ENCODE measurements around the gene XPR1.
"Not testable (repeated sequence)": the region's sequence is repeated elsewhere in the genome, so short reads cannot be mapped to it uniquely, and the experiment has no call there.

Gene XPR1

GRCh38 chr1:180724055-180724454 lies 92.2 kb downstream of the XPR1 start:
- DNase-seq: no peak

DNA sequence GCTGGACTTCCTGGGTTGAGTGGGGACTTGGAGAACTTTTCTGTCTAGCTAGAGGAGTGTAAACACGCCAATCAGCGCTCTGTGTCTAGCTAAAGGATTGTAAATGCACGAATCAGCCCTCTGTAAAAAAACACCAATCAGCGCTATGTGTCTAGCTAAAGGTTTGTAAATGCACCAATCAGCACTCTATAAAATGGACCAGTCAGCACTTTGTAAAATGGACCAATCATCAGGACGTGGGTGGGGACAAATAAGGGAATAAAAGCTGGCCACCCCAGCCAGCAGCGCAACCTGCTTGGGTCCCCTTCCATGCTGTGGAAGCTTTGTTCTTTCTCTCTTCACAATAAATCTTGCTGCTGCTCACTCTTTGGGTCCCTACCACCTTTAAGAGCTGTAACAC lies 94.2 kb downstream of the XPR1 start:
- DNase-seq: not testable (repeated sequence)

GRCh38 chr1:180727751-180728150 lies 95.9 kb downstream of the XPR1 start:
- not testable (repeated sequence) for DNase-seq

GRCh38 chr1:180728472-180729106 lies 96.8 kb downstream of the XPR1 start:
- no peak for DNase-seq

- no peak for DNase-seq
These were observed 99.3 kb downstream of the XPR1 start for GRCh38 chr1:180731131-180731530.

DNA sequence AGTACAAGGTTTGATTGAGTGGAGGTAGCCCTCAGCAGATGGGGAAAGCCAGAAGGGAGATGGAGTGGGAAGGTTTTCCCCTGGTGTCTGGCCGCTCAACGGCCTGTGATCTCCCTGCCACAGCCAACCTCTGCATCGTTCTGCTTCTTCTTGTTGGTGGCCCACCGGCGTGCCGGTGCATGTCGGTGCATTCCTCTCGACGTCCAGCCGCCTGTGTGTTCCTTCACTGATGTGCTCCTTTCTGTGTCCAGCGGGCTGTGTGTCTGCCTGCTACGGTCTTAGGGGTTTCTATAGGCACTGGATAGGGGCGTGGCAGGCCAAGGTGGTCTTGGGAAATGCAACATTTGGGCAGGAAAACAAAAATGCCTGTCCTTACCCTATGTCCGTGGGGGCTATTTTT lies 101.0 kb downstream of the XPR1 start:
- DNase-seq: no peak

DNA sequence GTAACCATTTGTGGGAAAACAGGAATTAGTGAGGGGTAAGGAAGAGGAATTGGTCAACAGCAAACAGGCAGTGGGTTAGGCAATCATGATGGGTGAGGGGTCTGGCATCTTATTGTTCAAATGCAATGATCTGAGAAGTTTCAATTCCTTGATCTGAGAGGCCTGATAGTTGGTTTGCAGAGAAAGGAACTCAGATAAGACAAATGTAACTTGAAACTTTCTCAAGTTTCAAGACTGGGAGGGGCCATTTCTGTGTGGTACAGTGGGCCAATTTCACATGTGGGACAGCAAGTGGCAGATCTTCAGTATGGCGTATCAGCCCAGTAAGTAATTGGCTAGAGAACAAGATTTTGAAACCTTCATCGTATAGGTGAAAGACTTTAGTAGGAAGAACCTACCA lies 102.5 kb downstream of the XPR1 start:
- no peak for DNase-seq

GRCh38 chr1:180742663-180743062 lies 110.8 kb downstream of the XPR1 start:
- no peak for DNase-seq

DNA sequence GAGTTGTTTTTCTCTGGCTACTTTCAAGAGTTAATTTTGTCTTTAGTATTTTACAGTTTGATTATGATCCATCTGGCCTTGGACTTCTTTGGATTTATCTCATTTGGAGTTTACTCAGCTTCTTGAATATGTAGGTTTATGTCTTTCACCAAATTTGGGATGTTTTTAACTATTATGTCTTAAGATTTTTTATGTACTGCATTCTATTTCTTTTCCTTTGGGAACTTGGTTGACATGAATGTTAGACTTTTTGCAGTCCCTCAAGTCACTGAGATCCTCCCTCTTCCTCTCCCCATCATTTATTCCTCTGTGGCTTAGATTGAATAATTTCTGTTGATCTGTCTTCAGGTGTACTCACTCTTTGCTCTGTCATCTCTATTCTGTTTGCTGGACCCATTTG lies 112.0 kb downstream of the XPR1 start:
- DNase-seq: no peak

GRCh38 chr1:180745098-180745497 lies 113.3 kb downstream of the XPR1 start:
- DNase-seq: no peak

DNA sequence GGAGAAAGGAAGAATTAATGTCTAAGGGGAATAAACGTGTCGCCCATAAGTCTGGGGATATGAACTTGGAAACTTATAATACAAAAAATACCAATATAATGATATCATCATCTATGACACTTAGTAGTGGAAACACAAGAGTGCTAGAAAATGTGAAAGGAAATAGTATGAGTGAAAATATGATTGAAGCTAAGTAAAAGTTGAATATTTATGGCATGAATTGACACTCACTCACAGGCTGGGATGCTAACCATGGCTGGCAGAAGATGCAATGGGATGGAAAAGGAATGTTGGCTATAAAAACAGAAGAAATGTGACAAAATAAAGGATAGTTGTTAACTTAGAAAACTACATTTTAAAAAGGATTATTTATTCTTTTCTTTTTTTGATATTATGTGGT lies 120.1 kb downstream of the XPR1 start:
- DNase-seq: no peak

DNA sequence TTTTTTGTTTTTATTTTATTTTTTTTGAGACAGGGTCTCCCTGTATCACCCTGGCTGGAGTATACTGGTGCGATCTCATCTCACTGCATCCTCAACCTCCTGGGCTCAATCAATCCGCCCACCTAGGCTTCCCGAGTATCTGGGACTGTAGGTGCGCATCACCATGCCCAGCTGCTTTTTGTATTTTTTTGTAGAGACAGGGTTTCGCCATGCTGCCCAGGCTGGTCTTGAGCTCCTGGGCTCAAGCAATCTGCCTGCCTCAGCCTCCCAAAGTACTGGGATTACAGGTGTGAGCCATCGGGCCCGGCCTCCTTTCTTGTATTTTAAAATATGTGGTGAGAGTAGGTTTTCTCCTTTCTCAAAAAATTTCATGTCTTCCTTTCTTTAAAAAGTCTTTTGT lies 122.6 kb downstream of the XPR1 start:
- no peak for DNase-seq

GRCh38 chr1:180757657-180758056 lies 125.8 kb downstream of the XPR1 start:
- DNase-seq: no peak

DNA sequence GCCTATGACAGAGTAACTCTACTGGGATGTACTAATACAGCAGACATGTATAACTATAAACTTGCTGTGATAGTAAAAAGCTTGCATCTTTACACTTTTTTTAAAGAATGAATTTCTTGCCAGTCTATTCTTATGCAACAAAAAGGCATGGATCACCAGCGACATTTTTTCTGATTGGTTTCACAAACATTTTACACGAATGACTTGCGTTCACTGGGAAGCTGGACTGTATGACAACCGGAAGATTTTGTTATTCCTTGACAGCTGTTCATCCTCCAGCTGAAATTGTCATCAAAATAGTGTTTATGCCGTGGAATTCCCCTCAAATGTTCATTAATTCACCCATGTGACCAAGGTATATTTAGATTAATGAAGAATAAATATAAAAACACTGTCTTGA lies 131.0 kb downstream of the XPR1 start:
- DNase-seq: no peak

GRCh38 chr1:180765151-180765550 lies 133.3 kb downstream of the XPR1 start:
- DNase-seq: no peak

GRCh38 chr1:180769889-180770288 lies 138.1 kb downstream of the XPR1 start:
- no peak for DNase-seq

DNA sequence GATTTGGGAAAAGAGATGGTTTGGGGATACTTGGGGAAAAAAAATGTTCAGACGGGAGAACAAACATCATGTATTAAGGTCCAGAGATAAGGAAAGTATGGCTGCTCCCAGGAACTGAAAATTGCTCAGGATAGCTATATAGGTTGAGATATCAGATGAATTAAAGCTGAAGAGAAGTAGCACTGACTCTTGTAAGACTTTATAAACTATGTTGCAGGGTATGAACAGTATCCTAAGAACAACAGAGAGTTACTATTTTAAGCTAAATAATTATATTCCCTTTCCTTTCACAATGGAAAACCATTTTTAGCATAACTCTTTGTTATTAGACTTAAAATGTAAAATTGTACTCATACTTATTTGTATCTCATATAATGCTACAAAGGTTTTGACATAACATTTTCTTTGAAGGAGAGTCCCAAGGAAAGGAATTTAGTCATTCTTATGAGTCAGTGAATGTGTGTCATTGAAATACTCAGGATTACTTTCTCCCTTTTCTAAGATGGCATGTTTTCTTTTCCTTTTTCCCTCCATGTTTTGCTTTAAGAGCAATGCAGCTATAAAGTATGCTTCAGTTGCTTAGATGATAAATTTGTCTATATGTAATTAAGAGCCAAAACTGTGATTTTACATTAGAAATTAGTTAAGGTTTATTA lies 141.5 kb downstream of the XPR1 start:
- DNase-seq: no peak

DNA sequence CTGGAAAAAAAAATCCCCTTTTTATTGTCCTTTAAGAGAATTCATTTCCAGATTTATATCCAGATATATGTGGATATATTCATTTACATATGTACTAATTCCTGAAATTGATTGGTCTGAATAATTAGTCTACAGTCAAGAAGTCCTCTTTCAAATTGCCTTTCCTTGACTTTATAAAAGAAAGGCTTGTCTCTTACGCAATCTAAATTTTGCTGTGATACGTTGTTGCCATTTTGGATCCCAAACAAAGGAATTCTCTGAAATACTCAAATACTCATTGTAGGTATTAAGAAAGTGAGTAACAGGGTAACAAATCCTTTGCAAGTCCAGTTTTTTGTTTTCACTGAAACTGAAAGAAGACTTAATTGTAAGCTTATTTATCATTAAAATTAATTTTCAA lies 144.0 kb downstream of the XPR1 start:
- no peak for DNase-seq

GRCh38 chr1:180777072-180777689 lies 145.4 kb downstream of the XPR1 start:
- no peak for DNase-seq

DNA sequence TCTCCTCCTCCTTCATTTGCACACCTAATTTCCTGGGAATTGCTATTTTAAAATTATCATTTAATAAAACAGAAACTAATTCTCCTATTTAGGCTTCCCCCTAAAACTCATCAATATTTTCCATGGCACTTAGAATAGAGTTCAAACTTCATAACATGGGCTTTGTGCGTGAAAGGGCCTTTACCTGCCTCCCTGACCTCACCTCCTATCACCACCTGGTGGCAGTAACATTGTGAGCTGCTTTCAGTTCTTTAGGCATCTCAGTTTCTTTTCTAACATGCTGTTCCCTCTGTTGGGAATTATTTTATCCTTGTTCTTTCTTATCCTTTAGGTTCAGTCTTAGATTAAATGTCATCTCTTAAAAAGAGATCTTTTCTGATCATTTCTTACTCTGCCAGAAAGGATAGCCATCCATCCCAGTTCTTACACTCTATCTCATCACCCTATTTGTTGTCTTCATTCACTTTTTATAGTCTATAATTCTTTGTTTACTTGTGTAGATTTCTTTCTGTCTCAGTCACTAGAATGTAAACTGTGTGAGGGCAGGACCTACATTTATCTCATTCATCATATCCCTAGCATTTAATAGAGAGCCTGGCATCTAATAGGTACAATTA lies 147.1 kb downstream of the XPR1 start:
- DNase-seq: no peak

DNA sequence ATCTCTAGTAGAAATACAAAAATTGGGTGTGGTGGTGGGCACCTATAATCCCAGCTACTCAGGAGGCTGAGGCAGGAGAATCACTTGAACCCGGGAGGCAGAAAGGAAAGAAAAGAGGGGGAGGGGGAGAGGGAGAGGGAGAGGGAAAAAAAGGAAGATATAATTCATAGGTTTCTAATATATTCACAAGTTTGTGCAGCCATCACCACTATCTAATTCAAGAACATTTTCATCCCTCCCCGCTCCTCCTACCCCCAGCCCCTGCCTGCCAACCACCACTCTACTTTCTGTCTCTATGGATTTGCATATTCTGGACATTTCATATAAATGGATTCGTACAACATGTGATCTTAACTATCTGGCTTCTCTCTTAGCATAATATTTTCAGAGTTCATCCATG lies 147.8 kb downstream of the XPR1 start:
- DNase-seq: no peak

DNA sequence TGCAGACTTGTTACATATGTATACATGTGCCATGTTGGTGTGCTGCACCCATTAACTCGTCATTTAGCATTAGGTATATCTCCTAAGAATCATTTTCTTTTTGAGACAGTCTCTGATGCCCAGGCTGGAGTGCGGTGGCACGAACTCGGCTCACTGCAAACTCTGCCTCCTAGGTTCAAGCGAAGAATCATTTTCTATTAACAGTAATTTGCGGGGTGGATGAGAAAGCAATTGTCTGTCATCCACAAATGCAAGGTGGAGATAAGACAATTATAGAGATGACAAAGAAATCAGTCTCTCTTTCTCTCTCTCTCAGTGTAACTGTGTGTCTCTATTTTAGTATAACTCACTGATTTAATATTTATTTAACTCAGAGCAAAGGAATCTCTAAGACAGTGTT lies 149.9 kb downstream of the XPR1 start:
- no peak for DNase-seq

- DNase-seq: no peak
These were observed 153.5 kb downstream of the XPR1 start for GRCh38 chr1:180785291-180785690.

DNA sequence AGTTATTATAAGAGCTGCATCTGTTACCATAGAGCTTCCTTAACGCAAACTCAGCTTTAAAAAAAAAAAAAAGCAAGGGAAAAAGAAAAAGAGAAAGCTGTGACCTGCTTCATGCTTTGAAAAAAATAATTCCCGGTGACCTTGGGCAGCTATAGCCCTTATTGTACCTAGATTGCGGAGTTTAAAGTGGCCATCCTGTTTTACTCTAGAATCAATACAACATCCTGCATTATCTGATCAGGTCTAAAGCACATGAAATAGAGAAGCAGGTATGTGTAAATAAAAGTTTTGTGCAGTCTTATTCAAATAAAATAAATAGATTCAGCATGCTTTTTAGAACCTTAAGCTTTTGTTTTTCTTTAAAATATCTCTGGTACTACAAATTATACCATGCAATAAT lies 154.1 kb downstream of the XPR1 start:
- DNase-seq: no peak

All from NK-92 treated with Interleukin-12 subunit alpha and Interleukin-12 subunit beta, amount 100 ng/mL, for 24 hours (cell line).